Epidermal melanocyte (primary cell): ENCODE measurements around the gene HDAC1.

Experiments used
- DNase-seq: peaks from one replicate; pipeline ENCODE4 v3.0.0; 2011; ENCODE audit warnings: low spot score; ENCODE audit not compliant: insufficient read length

HDAC1 gene

DNA sequence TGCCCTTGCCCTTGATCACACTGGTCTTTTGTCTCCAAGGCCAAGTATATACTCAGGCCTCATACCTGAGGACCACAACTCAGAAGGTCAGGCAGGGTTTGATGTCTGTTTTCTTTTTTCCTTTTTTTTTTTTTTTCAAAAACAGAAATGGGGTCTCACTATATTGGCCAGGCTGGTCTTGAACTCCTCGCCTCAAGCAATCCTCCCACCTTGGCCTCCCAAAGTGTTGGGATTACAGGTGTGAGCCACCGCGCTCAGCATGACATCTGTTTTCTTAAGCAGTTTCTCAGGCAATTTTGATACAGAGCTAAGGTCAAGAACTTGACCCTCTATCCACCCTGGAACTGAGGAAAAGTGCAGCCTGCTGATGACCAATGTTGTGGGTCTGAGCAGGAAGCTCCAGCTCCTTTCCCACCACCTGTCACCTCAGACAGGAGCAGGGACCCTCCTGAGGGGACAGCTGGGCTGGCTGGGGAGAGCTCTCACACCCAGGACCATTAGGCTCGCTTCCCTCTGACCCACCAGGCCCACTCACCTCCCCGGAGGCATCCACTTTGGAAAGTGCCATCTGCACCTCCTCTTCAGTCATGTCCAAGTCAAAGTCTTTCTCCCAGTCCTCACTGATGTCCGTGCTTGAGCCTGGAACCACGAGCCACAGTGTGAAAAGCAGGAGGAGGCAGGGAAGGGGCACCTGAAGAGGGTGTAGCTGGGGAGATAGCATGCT is 76.2 kb downstream of the HDAC1 start:
- no peak for DNase-seq

DNA sequence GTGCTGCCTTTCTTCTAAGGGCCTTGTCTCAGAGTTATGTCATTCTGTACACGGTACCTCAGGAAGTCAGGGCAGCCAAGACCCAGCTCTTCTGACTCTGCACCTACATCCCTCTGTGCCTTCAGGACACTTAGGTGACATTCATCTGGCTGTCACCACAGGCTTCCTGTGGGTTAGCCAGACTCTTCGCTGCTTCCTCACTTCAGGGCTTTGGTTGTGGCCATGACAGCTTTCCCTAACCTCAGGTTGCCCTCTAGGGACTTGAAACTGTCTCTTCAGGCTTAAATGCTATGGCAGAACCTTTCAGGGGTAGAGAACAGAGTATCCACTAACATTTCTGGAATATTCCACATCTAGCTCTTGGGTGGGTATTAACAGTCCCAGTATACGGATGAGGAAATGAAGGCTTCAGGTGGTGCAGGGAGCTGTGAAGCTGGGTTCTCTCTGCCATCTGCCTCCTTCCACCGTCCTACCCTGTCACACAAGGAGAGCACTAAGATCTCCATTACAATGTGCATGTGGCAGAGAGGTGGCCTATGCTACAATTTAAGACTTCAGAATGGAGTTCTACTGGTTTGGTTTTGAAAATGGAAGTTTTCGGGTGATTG is 80.4 kb downstream of the HDAC1 start:
- DNase-seq = no peak

DNA sequence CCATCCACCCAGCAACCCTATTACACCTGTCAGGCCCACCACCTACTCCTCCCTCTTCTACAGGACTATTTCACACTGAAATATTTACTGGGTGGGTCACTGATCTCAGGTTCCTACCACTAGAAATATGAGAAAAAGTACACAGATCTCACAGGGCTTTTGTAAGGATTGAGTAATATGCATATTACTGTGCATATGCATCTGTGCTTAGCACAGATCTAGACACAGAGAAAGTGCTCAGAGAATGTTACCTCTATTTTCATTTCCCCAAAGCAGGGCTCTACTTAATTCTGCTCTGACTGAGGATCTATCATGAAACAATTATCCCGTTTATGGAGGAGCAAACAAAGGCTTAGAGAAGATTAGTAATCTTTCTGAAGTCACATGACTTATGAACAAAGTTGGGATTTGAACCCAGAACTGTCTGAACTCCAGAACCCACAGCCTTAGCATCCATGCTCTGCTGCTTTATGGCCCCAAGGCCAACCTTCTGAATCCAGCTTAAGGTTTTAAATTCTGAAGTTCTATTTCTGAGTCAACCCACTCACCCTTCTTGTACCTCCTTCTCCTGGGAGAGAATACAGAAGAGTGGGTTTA is 82.2 kb downstream of the HDAC1 start:
- DNase-seq = no peak

DNA sequence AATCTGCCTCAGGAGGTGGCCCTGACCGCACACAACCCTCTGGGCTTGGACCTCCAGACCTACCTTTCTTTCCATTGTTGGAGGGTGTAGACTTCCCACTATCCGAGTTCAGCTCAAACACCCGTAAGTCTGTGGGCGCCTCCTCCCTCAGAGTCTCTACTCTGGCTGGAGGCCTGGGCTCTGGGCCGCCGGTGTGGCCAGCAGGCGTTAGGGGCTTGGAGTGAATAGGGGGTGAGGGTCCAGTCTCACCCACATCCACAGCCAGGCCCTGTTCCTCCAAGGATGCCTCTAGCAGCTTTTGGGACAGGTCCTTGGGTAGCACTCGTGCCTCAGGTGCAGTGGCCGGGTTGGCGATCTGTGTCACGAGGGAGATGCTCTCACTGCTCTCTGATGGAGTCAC is 84.3 kb downstream of the HDAC1 start:
- DNase-seq = no peak

DNA sequence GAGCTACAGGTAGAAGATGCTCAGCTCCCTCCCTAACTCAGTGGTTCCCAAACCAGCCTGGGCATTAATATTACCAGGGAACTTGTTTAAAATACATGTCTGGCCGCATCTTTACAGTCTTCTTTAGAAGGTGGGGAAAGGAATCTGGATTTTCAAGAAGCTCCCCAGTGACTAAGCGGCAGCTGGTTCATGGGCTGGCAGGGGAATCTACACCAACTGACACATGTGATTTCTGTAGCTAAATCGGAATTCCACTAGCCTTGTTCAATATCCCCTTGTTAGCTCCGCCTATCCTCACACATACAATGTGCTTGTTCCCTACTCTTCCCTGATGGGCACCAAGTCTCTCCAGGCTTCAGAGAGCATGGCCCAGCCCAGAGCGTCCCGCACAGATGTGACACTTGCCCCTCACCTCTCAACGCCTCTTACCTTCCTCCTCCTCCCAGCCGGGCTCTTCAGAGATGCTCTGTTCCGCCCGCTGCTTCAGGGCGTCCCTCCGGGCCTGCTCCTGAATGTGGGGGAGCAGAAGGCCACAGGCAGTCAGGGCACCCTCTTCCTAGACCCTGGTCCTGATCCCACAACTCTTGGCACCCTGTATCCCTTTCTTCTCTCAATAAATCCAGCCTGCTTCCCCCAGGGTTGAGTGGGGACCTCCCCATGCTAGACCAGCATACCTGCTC is 85.8 kb downstream of the HDAC1 start:
- no peak for DNase-seq

DNA sequence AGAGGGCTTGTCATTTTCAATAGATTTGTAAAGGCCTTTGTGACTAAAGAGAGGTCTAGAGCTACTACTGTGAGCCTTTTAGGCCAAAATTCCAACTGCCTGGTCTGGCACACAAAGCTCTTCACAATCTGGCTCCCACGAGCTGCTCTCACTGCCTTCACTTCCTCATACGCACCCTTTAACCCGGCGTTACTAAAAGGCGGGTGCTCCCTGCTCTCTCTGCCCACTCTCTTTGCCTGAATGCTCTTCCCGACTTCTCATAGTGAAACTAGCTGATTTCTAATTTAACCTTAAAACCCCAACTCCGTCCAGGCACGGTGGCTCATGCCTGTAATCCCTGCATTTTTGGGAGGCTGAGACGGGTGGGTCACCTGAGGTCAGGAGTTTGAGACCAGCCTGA is 88.2 kb downstream of the HDAC1 start:
- DNase-seq = no peak
